Umbilical cord (tissue), 2 donors: Measurements from ENCODE around the gene KPNB1. TPM values are rescaled to one million over a fixed set of nuclear protein-coding genes. Genes with fewer than 3 reads are reported as not detected.

ENCODE experiments used
- DNase-seq: peaks from one replicate; pipeline ENCODE4 v3.0.0-alpha.2; 2015; ENCODE audit warnings: low spot score
- total RNA-seq: library from RNA; depleted of rRNA; stranded (reverse); fragments of >200 nt; gene quantifications from one replicate; pipeline ENCODE4 v1.2.3, GENCODE V29; 2014; ENCODE audit warnings: low replicate concordance; ENCODE audit not compliant: insufficient read depth

KPNB1 gene
- total RNA-seq, 1 donor from 2014 or later: 163 TPM

- no peak for DNase-seq
Measured at GRCh38 chr17:47711366-47712099, 61.8 kb downstream of the KPNB1 start.

- DNase-seq: no peak
Measured at GRCh38 chr17:47712330-47713023, 62.8 kb downstream of the KPNB1 start.

DNA sequence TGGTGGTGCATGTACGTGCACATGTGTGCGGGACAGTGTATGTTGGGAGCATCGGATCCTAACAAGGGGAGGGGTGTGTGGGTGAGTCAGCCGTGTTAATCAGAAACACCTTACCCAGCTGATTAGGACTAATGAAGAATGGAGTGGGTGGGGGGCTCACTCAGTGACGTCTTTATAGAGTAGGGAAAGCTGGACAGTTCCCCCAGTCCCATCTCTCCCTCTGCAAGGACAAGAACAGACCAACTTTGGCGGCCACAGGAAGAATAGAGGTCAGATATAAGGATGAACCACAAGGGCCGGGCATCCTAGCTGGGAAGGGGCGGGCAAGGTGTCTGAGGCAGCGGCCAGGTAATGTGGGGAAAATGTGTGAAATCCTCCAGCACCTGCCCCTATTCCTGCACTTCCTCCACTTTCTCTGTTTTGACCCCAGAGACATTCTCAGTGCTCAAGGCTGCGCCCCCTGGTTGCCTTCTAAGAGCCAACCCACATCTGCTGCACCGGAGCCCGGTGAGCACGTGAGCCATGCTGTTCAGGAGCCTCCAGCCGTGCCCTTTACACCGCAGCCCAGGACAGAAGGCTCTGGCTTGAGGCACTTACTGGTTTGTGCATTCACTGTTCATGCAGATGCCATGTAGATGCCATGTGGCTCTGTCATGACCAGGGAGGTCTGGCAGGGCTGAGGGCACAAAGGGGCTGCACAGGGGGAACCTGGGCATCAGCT, 64.4 kb downstream of the KPNB1 start:
- DNase-seq: no peak

GRCh38 chr17:47714773-47715396, 65.2 kb downstream of the KPNB1 start:
- DNase-seq: no peak

DNA sequence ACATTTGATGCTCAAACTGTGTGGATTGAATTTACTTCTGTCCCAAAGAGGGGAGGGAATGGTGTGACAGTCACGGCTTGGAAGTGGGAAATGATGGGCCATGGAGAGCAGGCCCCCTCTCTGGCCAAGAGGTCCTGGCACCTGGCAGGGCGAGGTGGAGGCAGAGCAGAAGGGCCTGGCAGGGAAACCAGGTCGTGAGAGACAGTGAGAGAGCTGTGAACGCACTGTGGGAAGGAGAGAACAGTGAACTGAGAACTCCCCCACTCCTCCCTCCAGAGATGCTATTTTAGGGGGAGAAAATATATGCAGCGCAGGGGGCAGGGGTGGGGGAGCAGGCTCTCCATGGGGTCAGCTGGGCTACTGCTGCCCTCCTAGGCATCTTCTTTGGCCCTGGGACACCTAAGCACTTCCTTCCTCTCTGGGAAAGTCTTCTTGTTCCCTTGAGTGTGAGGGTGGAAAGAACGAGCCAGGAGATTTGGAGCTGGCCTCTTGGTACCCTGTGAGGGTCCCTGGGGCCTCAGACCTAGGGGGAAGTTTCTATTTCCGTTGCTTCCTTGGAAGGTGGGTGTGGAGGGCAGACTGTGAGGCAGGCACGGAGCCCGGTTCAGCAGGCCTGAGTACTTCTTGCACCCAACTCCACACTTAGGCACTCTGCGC, 66.1 kb downstream of the KPNB1 start:
- DNase-seq: no peak

GRCh38 chr17:47716375-47716774, 66.7 kb downstream of the KPNB1 start:
- DNase-seq: no peak

DNA sequence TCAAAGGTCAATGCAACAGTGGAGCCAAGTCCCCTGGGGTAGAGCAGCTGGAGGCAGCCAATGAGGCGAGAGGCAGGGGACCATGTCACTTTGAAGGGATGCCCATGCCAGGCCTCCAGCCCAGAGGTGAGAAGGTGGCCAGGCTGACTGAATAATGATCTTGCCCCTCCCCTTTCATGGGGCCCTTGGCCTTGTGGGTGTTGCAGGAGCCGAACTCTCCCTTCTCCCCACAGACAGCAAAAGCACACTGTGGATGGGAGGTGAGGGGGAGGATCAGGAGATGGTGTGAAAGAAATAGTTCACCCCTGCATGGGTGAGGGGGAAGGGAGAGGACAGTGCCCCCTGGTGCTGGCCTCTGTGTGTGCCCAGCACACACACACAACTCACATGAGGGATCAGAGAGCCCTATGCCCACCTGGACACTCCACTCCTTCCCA, 67.6 kb downstream of the KPNB1 start:
- no peak for DNase-seq

DNA sequence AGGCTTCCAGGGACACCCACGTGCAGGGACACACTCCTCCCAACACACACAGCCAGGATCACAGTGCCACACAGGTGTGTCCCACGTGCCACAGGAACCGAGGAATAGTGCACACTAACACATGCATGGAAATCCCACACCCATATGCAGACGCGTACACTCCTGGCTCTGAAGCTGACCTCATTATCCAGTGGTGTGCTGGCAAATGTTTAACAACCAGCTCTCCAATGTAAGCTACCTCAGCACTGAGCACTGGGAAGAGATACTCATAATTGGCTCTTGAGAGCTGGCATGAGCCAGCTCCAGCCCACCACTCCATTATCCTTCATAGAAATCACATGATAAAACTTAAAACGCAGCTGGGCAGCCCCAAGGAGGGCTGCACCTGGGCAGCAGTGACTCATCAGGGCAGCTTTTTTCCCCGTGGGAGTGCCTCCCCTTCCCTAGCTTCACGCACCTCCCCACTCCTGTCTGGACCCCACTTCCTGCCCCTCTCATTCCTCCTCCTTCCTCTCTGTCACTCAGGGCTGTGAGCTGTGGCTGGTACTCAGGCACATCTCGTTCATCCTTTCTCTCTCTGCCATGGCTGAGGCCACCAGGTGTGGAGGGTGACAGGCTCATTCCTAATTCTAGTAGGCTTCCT, 68.4 kb downstream of the KPNB1 start:
- no peak for DNase-seq

- no peak for DNase-seq
Measured at GRCh38 chr17:47718634-47719405, 69.1 kb downstream of the KPNB1 start.

GRCh38 chr17:47719411-47720152, 69.9 kb downstream of the KPNB1 start:
- DNase-seq: no peak

GRCh38 chr17:47720196-47720595, 70.5 kb downstream of the KPNB1 start:
- DNase-seq: no peak

DNA sequence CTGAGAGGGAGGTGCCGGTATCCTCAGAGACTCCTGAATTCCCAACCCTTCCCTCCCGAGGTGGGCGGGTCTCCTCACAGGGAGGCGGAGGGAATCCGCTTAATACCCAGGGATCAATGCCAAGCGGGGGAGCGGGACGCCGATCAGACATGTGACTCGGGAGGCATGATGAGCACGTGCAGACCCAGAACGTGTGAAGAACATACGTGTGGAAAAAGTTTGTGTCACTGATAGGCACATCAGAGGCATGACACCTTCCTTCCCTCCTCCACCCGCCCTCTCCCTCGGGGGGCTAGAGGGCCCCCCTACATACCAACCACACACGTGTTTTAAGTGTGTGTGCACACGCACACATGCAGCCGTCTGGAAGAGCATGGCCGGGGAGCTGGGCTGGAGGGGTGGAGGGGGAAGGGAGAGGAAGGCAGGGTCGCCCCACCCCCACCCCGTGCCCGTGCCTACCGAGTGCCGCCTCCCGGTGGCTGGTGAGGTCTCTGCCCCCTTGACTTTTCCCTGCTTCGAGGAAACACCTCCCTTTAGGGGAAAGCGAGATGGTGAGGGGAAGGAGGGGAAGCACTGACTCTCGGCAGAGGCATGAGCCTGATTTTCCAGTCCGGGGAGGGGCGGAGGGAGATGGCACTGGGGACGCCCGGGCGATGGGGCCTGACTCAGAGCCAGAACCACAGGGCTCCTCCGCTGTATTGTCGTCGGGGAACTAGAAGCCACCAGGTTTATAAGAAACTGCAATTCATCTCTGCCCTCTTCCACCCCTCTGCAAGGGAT, 71.2 kb downstream of the KPNB1 start:
- peak; percentile 39 for DNase-seq

GRCh38 chr17:47721725-47722124, 72.0 kb downstream of the KPNB1 start:
- no peak for DNase-seq

- DNase-seq: no peak
Measured at GRCh38 chr17:47724705-47725104, 75.0 kb downstream of the KPNB1 start.

GRCh38 chr17:47725446-47726111, 75.9 kb downstream of the KPNB1 start:
- DNase-seq: no peak

- peak; percentile 51 for DNase-seq
Measured at GRCh38 chr17:47726796-47727703, 77.3 kb downstream of the KPNB1 start.

GRCh38 chr17:47727704-47728036, 78.0 kb downstream of the KPNB1 start:
- DNase-seq: no peak
